GM18505 (cell line): Measurements from ENCODE around the gene UMODL1.
A peak's percentile ranks its signal among the peaks of the same experiment; 100 is the strongest.
"Not testable (repeated sequence)": the region's sequence is repeated elsewhere in the genome, so short reads cannot be mapped to it uniquely, and the experiment has no call there.

Experiments
- ATAC-seq: cut with Tn5 transposase; IDR thresholded peaks from one replicate; pipeline ENCODE4 v1.9.1; 2021; ENCODE audit not compliant: unreplicated experiment
- POLR2A ChIP-seq: IDR thresholded peaks from 4 replicates; pipeline ENCODE4 v1.6.1; 2011; ENCODE audit warnings: borderline replicate concordance; ENCODE audit not compliant: insufficient read depth, insufficient read length; ENCODE audit errors: extremely low read depth

The UMODL1 gene

GRCh38 chr21:42073145-42074099, 2.3 kb downstream of the UMODL1 start:
- TF ChIP-seq POLR2A, result no peak
- ATAC-seq, result no peak

GRCh38 chr21:42075686-42076471, 4.8 kb downstream of the UMODL1 start:
- no peak for TF ChIP-seq POLR2A
- no peak for ATAC-seq

- peak; percentile 78 for ATAC-seq
Observed at GRCh38 chr21:42077685-42078238, 6.6 kb downstream of the UMODL1 start.

GRCh38 chr21:42078247-42079007, 7.3 kb downstream of the UMODL1 start:
- not testable (repeated sequence) for ATAC-seq

GRCh38 chr21:42079008-42079938, 8.2 kb downstream of the UMODL1 start:
- TF ChIP-seq POLR2A, result no peak
- ATAC-seq, result no peak

GRCh38 chr21:42079939-42080787, 9.0 kb downstream of the UMODL1 start:
- TF ChIP-seq POLR2A, result no peak
- ATAC-seq, result no peak

GRCh38 chr21:42080788-42081083, 9.6 kb downstream of the UMODL1 start:
- TF ChIP-seq POLR2A, result no peak
- ATAC-seq, result no peak

- no peak for TF ChIP-seq POLR2A
- ATAC-seq, result no peak
Observed at GRCh38 chr21:42081138-42081537, 10.0 kb downstream of the UMODL1 start.

GRCh38 chr21:42081931-42082381, 10.8 kb downstream of the UMODL1 start:
- TF ChIP-seq POLR2A, result no peak
- ATAC-seq, result no peak

GRCh38 chr21:42082501-42083360, 11.6 kb downstream of the UMODL1 start:
- no peak for TF ChIP-seq POLR2A
- no peak for ATAC-seq

GRCh38 chr21:42083361-42083690, 12.2 kb downstream of the UMODL1 start:
- no peak for TF ChIP-seq POLR2A
- no peak for ATAC-seq
